Retinal pigment epithelial cell (primary cell): Measurements from ENCODE around the gene OSBPL10.

Experiments
- DNase-seq: peaks from one replicate; pipeline ENCODE4 v3.0.0-alpha.2; 2010; ENCODE audit warnings: low read depth
- H3K4me3 ChIP-seq: 2 replicates; pipeline ENCODE4 v1.5.1; 2011; ENCODE audit warnings: mild to moderate bottlenecking, low read length, control low read depth, moderate library complexity
- TF ChIP-seq, protein P1 (sequence below): conservative IDR thresholded peaks from 2 replicates; pipeline ENCODE4 v1.5.1; 2011; ENCODE audit warnings: low read depth, low read length, control low read depth, inconsistent platforms

The OSBPL10 gene

DNA sequence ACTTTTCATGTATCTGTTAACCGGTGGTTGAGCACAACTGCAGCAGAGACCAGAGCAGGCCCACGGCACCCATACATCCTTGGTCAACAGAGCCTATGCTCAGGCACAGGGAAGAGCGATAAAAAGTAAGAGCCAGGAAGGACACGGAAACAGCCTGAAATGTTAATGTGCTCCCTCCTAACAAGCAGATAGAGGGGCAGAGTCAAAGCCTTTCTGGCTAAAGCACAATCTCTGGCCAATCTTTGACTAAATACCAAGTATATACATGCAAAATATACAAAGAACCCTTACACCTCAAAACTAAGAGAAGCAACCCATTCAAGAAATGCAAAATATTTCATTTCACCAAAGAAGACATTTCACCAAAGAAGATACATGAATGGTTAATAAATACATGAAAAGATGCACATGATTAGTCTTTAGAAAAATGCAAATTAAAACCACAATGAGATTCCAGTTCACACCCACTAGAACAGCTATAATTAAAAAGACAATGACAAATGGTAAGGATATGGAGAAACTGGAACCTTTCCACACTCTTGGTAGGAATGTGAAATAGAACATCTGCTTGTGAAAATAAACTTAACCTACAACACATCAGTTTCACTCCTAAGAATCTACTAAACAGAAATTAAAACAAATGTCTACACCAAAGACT lies 88.0 kb downstream of the OSBPL10 start:
- no peak for DNase-seq
- TF ChIP-seq, protein P1, sequence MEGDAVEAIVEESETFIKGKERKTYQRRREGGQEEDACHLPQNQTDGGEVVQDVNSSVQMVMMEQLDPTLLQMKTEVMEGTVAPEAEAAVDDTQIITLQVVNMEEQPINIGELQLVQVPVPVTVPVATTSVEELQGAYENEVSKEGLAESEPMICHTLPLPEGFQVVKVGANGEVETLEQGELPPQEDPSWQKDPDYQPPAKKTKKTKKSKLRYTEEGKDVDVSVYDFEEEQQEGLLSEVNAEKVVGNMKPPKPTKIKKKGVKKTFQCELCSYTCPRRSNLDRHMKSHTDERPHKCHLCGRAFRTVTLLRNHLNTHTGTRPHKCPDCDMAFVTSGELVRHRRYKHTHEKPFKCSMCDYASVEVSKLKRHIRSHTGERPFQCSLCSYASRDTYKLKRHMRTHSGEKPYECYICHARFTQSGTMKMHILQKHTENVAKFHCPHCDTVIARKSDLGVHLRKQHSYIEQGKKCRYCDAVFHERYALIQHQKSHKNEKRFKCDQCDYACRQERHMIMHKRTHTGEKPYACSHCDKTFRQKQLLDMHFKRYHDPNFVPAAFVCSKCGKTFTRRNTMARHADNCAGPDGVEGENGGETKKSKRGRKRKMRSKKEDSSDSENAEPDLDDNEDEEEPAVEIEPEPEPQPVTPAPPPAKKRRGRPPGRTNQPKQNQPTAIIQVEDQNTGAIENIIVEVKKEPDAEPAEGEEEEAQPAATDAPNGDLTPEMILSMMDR = no peak
- H3K4me3 ChIP-seq = no peak overlapping the region

DNA sequence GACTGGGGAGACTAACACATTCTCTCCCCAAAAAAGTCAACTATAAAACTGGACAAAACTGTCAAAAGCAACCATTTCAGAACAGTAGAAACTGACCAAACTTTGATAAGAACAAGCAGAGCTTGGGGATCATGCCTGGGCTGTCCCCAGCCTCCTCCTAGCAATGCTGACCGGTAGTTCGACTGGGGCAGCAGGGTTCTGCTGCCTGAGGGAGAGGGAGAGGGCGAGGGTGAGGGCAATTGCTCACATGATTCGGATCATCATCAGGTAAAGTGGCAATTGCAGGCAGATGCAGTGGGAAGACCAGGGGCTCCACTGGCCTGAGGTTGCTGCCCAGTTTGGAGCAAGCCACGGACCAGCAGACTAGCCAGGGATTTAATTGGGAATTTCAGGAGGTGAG lies 88.6 kb downstream of the OSBPL10 start:
- TF ChIP-seq, protein P1 = no peak
- DNase-seq = no peak
- H3K4me3 ChIP-seq = no peak overlapping the region

DNA sequence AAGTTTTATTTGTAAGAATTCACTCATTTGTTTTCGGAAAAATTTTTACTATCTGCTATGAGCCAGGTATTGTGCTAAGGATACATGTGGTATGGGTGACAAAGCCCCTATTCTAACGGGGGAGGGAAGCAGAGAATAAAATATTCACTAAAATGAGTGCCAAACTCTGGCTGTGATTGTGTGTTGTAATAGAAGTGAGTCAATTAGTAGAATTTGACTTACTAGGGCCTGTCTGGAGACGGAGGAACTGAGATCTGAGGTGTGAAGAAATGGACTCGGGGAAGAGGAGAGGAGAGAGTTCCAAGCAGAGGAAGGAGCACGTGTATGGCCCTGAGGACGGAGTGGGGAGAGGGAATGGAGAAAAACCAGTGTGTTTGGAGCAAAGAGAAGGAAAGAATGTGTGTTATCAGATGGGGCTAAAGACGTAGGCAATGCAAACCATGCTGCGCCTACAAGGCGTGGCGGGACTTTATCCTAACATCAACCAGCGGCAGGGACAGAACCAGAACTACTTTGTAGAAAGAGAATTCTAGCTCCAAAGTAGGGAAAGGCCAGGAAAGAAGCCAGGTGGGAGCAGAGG lies 89.1 kb downstream of the OSBPL10 start:
- TF ChIP-seq, protein P1 = no peak
- DNase-seq = no peak
- H3K4me3 ChIP-seq = no peak overlapping the region

DNA sequence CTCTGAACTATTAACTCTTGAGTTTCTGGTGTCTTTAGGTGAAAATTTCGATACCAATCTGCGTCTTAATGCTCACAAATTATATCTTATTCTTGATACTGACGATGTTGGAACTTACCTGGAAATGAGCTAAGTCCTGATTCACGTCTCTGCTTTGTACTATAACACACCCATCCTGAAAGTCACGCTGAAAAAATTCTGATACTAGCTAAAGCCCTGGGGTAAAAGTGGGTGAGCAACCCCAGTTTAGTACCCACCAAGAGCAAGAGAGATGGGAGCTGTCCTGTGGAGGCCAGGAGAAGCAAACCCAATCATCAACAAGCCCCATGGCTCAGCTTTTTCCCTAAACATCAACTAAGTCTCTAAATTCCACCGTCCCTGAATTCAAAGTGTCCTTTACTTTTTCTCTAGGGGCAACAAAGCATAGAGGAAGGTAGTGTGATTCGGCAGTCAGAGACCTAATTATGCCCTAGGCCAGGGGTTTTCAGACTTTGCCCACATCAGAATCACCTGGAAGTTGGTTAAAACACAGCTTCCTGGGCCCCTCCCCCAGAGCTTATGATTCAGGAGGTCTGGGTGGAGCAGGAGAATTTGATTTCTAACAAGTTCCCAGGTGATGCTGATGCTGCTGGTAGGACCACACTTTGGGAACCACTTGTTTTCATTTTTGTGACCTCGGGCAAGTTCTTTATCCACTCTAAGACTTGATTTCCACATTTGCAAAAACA lies 90.2 kb downstream of the OSBPL10 start:
- DNase-seq = no peak
- H3K4me3 ChIP-seq = no peak overlapping the region
- TF ChIP-seq, protein P1 = no peak

DNA sequence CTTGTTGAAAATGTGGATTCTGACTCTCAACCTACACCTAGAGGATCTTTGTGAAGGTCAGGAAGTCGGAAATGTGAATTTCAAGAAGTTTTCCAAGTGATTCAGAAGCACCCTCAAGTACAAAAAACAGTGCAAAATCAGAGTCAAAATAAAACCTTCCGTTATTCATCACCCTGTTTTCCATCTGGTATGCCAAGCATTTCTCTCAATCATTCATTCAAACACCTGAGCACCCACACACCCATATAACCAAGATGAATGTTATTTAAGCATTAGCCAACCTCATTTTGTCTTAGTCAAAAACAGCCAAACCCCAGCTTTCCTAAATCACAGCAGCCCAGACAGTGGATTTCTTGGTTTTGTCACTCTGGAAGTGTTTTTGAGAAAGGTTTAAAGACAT lies 91.1 kb downstream of the OSBPL10 start:
- DNase-seq = no peak
- TF ChIP-seq, protein P1 = no peak
- H3K4me3 ChIP-seq = no peak overlapping the region

DNA sequence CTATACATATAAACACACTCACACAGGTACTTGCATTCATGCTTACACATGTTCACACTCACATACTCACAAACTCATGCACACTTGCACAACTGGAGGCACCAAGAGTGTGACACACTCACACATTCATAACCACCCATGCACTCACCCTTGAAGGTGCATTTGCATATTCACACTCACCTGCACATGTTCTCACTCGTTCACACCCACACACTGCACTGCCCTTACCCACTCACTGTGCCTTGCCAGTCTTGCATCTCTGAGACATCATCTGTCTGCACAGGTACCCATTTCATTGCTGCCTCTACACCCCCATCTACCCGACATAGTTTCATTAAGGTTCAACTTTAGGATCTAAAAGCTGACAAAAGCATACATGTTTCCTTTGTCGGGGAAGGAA lies 95.8 kb downstream of the OSBPL10 start:
- TF ChIP-seq, protein P1 = no peak
- H3K4me3 ChIP-seq = no peak overlapping the region
- DNase-seq = no peak
